ENCODE results near the gene ANKRD13B.

The ANKRD13B gene

DNA sequence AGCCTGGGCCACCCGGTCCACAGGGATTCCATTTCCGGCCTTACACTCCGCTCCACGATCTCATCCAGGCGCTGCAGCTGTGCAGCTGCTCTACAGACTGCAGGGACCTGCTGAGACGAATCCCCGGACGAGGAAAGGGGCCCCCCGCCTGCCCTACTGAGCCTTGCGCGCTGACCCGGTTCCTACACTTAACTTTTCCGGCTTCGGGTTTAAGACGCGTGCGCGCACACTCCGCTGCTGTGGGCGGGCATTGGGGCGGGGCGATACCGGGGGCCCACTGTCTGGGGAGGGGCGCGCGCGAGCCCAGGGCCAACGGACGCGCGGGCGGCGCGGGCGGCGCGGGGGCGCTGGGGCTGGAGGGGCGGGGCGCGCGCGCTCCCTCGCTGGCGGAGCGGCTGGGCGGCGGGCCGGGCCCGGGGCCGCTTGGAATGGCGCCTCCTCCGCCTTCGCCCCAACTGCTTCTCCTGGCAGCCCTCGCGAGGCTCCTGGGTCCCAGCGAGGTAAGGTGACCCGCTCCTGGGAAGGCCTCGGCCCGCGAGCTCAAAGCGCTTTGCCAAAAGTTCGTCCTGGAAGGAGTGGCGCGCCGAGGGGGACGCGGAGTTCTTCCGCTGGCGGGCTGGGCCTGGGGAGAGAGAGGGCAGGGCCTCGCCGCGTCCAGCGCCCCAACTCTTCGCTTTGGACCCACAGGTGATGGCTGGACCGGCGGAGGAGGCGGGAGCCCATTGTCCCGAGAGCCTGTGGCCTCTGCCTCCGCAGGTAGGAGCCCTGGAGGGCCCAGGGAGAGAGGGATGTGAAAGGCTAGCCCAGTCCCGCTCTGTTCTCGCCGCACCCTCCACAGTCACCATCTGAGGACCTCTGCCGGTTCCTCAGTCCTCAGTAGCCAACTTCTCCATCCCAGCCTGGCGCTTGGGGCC is 24.3 kb upstream of the ANKRD13B start, which contains the start of gene TP53I13:
Gene TP53I13 (plus strand): TSS at position 371 of the 914 bp plus-strand sequence. CDS start 58 bp downstream, at position 429.
- DNase-seq (ENCODE audit: low spot score), result peak; percentile 63

- DNase-seq (ENCODE audit: low spot score), result no peak
These were observed 23.5 kb upstream of the ANKRD13B start for GRCh38 chr17:29569245-29569950.

DNA sequence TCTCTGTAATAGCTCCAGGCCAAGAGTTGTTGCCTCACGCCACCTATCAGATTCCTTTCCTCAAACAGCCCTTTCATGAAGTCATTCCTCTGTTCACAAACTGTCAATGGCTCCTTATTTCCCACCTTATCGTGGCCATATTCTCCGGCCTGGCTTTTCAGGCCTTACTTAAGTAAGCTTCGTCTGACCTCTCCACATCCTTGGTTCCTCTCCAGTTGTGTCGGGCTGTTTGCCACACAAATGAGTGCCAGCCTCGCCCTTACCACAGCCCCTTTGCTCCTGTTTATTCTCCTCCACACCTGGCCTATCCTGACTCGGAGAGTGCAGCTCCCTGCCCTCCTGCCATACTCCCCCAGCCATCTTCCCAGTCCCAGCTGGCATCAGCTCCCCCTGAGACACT is 22.4 kb upstream of the ANKRD13B start:
- DNase-seq (ENCODE audit: low spot score), result no peak

- no peak for DNase-seq (ENCODE audit: low spot score)
These were observed 21.4 kb upstream of the ANKRD13B start for GRCh38 chr17:29571486-29571882.

DNA sequence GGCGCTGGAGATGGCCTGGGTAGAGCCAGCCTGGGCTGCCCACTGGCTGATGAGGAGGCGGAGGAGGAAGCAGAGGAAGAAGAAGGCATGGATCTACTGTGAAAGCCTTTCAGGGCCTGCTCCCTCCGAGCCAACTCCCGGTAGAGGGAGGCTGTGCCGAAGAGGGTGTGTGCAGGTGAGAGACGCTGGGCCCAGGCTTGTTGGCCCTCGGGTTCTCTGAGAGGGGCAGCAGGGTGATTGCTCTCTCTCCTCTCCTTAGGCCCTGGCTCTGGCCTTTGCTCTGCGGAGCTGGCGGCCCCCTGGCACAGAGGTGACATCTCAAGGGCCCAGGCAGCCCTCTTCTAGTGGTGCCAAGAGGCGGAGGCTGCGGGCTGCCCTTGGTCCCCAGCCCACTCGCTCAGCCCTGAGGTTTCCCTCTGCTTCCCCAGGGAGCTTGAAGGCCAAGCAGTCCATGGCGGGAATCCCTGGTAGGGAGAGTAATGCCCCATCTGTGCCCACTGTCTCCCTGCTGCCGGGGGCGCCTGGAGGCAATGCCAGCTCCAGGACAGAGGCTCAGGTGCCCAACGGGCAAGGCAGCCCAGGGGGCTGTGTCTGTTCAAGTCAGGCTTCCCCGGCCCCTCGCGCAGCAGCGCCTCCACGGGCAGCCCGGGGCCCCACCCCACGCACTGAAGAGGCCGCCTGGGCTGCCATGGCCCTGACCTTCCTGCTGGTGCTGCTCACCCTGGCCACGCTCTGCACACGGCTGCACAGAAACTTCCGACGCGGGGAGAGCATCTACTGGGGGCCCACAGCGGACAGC is 20.9 kb upstream of the ANKRD13B start:
- no peak for DNase-seq (ENCODE audit: low spot score)

DNA sequence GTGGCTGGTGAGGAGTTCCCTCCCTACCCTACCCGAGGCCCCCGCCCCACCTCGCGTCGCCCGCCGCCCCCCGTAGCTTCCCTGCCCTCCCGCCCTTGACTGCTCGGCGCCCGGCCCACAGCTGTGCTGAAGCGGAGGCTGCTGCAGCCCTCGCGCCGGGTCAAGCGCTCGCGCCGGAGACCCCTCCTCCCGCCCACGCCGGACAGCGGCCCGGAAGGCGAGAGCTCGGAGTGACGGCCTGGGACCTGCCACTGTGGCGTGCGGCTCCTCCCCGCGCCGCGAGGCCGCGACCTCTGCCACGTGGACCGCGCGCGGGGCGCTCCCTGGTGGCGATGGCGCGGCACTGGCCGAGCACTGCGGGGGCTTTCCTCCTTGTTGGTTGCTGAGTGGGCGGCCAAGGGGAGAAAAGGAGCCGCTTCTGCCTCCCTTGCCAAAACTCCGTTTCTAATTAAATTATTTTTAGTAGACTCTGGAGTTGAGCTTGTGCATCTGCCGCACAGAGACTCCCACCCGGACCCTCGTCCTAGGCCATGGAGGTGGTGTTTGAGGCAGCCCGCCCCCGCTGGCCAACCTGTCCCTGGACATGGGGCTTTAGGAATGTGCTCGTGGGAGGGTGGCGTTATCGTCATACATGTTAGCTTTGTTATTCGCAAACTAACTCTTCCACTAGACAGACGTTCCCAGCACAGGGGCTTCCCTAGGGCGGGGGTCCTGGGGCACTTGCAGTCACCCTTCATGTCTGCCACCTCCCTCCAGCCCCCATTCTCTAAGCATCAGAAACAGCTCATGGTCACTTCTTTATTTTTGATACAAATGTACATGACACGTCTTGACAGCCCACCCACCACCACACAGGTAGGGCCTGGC is 20.0 kb upstream of the ANKRD13B start:
- no peak for DNase-seq (ENCODE audit: low spot score)

DNA sequence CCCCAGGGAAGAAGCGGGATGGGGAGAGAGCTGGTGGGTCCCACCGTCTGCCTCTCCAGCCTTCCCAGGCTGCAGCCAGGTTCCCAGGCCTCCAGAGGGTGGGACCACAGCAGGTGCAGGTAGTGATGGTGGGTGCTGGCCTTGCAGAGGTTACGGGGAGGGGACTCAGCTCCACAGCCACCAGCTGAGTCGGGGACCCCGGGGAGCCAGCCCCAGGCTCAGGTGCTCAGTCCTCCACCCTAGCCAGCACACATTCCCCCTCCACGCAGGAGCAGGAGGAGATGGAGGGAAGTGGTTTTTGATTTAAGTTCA is 19.4 kb upstream of the ANKRD13B start:
- no peak for DNase-seq (ENCODE audit: low spot score)

- DNase-seq (ENCODE audit: low spot score), result no peak
These were observed 18.8 kb upstream of the ANKRD13B start for GRCh38 chr17:29573871-29574731.

DNA sequence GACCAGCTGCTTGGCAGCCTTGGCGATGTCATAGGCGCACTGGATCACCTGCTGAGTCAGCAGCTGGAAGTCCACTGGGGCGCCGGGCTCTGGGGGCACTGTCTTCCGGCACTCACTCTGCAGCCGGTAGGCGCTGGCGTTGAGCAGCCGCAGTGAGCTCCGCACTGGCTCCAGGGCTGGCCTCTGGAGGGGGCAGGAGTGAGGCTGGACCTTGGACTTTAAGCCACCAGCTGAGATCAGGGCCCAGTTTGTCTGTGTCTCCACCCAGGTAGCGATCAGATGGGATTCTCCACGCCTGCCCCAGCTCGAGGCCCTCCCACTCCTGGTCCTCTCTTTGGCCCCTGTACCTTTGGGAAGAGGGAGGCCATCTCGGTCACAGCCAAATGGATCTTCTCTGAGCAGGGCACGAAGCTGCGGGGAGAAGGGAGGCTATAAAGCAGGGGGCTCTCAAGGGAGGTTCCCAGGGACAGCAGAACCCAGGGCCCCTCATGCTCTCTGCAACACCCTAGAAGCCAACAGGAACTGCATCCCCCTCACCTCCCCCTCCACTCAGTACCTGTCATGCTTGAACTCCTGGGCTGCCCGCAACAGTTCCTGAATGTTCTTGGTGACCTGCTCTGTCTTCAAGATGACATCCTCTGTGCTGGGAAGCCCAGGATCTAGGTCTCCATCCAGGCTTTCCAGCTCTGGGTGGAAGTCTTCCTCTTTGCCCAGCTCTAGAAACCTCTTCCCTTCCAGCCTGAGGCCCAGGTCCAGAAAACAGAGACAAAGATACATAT is 18.0 kb upstream of the ANKRD13B start:
- DNase-seq (ENCODE audit: low spot score), result no peak

- DNase-seq (ENCODE audit: low spot score), result no peak
These were observed 17.3 kb upstream of the ANKRD13B start for GRCh38 chr17:29575511-29576213.

- DNase-seq (ENCODE audit: low spot score), result no peak
These were observed 16.5 kb upstream of the ANKRD13B start for GRCh38 chr17:29576214-29577000.

- DNase-seq (ENCODE audit: low spot score), result no peak
These were observed 15.9 kb upstream of the ANKRD13B start for GRCh38 chr17:29577001-29577370.

DNA sequence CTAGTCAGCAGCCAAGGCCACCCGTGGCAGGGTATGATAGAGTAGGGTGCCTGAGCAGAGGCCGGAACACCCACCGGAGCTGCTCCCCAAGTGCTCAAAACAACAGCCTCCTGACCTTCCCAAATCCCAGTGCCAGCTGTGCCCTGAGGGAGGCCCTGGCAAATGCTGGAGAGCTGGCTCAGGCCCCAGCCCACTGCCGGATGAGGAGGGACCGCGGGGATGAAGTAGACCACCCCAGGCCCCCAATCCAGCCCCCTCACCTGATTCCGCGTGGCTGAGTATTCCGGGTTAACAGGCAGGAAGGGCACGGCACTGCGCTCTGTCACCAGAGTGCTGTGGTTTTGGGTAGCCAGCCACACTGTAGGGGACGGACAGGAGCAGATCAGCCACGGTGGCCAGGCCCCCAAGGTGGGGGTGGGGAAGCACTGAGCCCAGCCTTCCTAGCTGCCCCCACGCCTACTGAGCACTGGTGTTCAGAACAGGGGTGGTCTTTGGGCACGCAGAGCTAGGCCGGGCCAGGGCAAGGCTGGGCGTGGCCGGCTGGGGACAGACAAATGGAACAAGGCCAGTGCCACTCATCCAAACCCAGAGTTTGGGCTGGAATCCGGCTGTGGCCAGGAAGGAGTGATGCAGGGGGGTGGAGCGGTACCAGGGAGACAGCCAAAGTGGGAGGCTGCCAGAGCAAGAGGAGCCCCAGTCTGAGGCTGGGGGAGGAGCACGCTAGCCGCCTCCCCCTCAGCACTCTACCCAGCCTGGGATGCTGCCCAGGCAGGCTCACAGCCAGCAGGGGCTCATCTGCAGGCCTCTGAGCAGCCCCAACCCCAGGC is 15.3 kb upstream of the ANKRD13B start:
- no peak for DNase-seq (ENCODE audit: low spot score)

GRCh38 chr17:29578626-29579485 is 14.1 kb upstream of the ANKRD13B start:
- no peak for DNase-seq (ENCODE audit: low spot score)

GRCh38 chr17:29579866-29580771 is 12.8 kb upstream of the ANKRD13B start:
- DNase-seq (ENCODE audit: low spot score), result peak; percentile 90

Data from cerebellar cortex (tissue), 1 donor.